HCT116 (cell line): ENCODE data around the gene NLGN3.

Experiments used
- CTCF ChIP-seq, 3 experiments: fragments of 200-600 bp in 1 of 3; sonication (generic) in 1 of 3; IDR thresholded peaks in 2 of 3; conservative IDR thresholded peaks in 1 of 3; 2 replicates each; pipeline ENCODE4 v1.5.1; 2012 to 2017; ENCODE audit warnings: low read depth in 2 of 3, low read length in 2 of 3, antibody characterized with exemption in 1 of 3, borderline replicate concordance in 1 of 3, control low read depth in 1 of 3, mild to moderate bottlenecking in 1 of 3, mixed read lengths in 1 of 3, mixed run types in 1 of 3, moderate library complexity in 1 of 3; ENCODE audit not compliant: insufficient read depth in 1 of 3
- FOSL1 ChIP-seq: IDR thresholded peaks from 2 replicates; pipeline ENCODE4 v1.6.1; 2012; ENCODE audit warnings: low read depth
- POLR2A ChIP-seq: IDR thresholded peaks from 2 replicates; pipeline ENCODE4 v1.7.0; 2011; ENCODE audit warnings: borderline replicate concordance; ENCODE audit not compliant: insufficient read depth, insufficient read length; ENCODE audit errors: extremely low read depth
- SIN3A ChIP-seq: IDR thresholded peaks from 2 replicates; pipeline ENCODE4 v1.6.1; 2012; ENCODE audit warnings: low read depth
- SP1 ChIP-seq: IDR thresholded peaks from 2 replicates; pipeline ENCODE4 v1.6.1; 2012; ENCODE audit warnings: low read depth
- ZBTB33 ChIP-seq: IDR thresholded peaks from 2 replicates; pipeline ENCODE4 v1.6.1; 2011; ENCODE audit warnings: mild to moderate bottlenecking, low read length, moderate library complexity; ENCODE audit not compliant: insufficient replicate concordance; ENCODE audit errors: extremely low read depth
- ZNF274 ChIP-seq: fragments of 200-500 bp; sonication (Bioruptor generic); IDR thresholded peaks from 2 replicates; pipeline ENCODE4 v1.6.1; 2014; ENCODE audit warnings: mild to moderate bottlenecking, low read depth, low read length, inconsistent platforms

DNA sequence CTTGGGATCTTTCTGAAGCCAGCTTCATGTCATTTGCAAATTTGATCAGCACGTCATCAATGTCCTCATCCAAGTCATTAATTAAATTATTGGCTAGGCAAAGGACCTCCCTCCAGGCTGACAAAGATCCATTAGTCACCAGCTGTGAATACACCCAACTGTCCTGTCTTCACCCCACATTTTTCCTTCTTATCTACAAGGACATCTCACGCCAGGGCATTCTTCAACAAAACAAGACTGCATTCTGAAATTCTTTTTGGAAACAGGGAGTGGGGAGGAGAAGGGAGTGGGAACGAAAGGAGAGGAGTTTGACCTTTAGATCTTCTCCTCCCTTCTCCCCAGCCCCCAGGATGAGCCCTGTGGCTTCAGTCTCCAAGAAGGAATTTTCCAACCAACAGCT lies 32.7 kb downstream of the NLGN3 start:
- TF ChIP-seq ZNF274 (no peak), ZBTB33 (no peak), SP1 (no peak), POLR2A (no peak), CTCF (IDR thresholded peaks at IDR 0.05 in 2 of 3, conservative IDR thresholded peaks at IDR 0.05 in 1 of 3; ENCODE audit: borderline replicate concordance in 1 of 3, insufficient read depth in 1 of 3, low read depth in 2 of 3, low read length in 2 of 3) (no peak), SIN3A (no peak), FOSL1 (no peak)
